HS-27A (cell line): Measurements from ENCODE around the gene ZNF622.

ENCODE experiments used
- DNase-seq: peaks from one replicate; pipeline ENCODE4 v3.0.0-alpha.2; 2012; ENCODE audit warnings: low read depth, missing footprints

ZNF622 gene

GRCh38 chr5:16465544-16466432 is at the start of gene ZNF622:
Gene ZNF622, minus strand, starts transcription at chr5:16465800. Its CDS starts 135 bp downstream, at chr5:16465665.
- DNase-seq: peak; percentile 73

- DNase-seq: no peak
Observed at GRCh38 chr5:16510098-16510497, 44.5 kb upstream of the ZNF622 start.

- no peak for DNase-seq
Observed at GRCh38 chr5:16508730-16509531, 43.3 kb upstream of the ZNF622 start.

GRCh38 chr5:16507716-16508115 is 42.1 kb upstream of the ZNF622 start:
- no peak for DNase-seq

GRCh38 chr5:16505904-16506303 is 40.3 kb upstream of the ZNF622 start:
- no peak for DNase-seq

GRCh38 chr5:16505140-16505891 is 39.7 kb upstream of the ZNF622 start:
- DNase-seq: no peak

GRCh38 chr5:16504571-16504970 is 39.0 kb upstream of the ZNF622 start:
- DNase-seq: no peak

- DNase-seq: no peak
Observed at GRCh38 chr5:16502866-16503265, 37.3 kb upstream of the ZNF622 start.

- DNase-seq: no peak
Observed at GRCh38 chr5:16500024-16500423, 34.4 kb upstream of the ZNF622 start.

- DNase-seq: no peak
Observed at GRCh38 chr5:16497546-16497945, 31.9 kb upstream of the ZNF622 start.

- DNase-seq: no peak
Observed at GRCh38 chr5:16493261-16493660, 27.7 kb upstream of the ZNF622 start.

- peak; percentile 51 for DNase-seq
Observed at GRCh38 chr5:16492398-16493140, 27.0 kb upstream of the ZNF622 start.

- no peak for DNase-seq
Observed at GRCh38 chr5:16490911-16491310, 25.3 kb upstream of the ZNF622 start.

GRCh38 chr5:16489322-16489791 is 23.8 kb upstream of the ZNF622 start:
- DNase-seq: no peak

- no peak for DNase-seq
Observed at GRCh38 chr5:16487456-16487855, 21.9 kb upstream of the ZNF622 start.

GRCh38 chr5:16486711-16487111 is 21.1 kb upstream of the ZNF622 start:
- DNase-seq: no peak

GRCh38 chr5:16485656-16486055 is 20.1 kb upstream of the ZNF622 start:
- DNase-seq: no peak

GRCh38 chr5:16484081-16484480 is 18.5 kb upstream of the ZNF622 start:
- DNase-seq: no peak

GRCh38 chr5:16483361-16483760 is 17.8 kb upstream of the ZNF622 start:
- no peak for DNase-seq

GRCh38 chr5:16482891-16483290 is 17.3 kb upstream of the ZNF622 start:
- DNase-seq: no peak

- no peak for DNase-seq
Observed at GRCh38 chr5:16480821-16481538, 15.4 kb upstream of the ZNF622 start.
